Measurements from ENCODE around the gene AKT1.

The AKT1 gene

DNA sequence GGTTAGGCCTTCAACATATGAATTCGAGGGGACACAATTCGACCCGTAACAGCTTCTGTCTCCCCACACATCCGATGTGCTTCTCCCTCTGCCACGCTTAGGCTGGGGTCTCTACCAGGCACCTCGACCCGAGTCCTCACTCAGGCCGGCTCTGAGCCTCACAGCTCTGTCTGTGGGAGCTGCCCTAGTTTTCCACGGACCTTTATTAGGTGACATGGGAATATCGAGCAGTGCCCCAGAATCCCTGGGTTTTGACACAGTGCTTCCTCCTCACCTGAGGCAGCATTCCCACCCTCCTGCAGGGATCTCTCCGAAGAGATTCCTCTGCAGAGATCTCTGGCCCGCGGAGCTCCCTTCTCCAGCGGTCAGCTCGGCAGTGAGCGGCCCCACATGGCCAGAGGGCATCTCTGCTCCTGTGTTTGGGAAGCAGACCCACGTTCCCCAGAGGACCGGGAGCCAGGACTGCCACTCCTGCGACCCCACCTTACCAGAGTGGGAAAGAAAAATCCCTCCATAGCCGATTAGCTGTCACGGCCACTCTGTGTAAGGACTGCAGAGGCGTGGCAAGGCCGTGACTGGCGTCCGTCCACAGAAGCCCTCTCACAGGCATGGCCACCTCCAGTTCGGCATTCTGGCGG lies 26.5 kb upstream of the AKT1 start:
- DNase-seq (ENCODE audit: low read depth), result no peak
- TF ChIP-seq, protein P1, sequence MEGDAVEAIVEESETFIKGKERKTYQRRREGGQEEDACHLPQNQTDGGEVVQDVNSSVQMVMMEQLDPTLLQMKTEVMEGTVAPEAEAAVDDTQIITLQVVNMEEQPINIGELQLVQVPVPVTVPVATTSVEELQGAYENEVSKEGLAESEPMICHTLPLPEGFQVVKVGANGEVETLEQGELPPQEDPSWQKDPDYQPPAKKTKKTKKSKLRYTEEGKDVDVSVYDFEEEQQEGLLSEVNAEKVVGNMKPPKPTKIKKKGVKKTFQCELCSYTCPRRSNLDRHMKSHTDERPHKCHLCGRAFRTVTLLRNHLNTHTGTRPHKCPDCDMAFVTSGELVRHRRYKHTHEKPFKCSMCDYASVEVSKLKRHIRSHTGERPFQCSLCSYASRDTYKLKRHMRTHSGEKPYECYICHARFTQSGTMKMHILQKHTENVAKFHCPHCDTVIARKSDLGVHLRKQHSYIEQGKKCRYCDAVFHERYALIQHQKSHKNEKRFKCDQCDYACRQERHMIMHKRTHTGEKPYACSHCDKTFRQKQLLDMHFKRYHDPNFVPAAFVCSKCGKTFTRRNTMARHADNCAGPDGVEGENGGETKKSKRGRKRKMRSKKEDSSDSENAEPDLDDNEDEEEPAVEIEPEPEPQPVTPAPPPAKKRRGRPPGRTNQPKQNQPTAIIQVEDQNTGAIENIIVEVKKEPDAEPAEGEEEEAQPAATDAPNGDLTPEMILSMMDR (IDR thresholded peaks at IDR 0.05; ENCODE audit: low read depth, low read length, missing control alignments), result no peak
- H3K4me3 ChIP-seq (ENCODE audit: low read depth, low read length), result no peak overlapping the region

DNA sequence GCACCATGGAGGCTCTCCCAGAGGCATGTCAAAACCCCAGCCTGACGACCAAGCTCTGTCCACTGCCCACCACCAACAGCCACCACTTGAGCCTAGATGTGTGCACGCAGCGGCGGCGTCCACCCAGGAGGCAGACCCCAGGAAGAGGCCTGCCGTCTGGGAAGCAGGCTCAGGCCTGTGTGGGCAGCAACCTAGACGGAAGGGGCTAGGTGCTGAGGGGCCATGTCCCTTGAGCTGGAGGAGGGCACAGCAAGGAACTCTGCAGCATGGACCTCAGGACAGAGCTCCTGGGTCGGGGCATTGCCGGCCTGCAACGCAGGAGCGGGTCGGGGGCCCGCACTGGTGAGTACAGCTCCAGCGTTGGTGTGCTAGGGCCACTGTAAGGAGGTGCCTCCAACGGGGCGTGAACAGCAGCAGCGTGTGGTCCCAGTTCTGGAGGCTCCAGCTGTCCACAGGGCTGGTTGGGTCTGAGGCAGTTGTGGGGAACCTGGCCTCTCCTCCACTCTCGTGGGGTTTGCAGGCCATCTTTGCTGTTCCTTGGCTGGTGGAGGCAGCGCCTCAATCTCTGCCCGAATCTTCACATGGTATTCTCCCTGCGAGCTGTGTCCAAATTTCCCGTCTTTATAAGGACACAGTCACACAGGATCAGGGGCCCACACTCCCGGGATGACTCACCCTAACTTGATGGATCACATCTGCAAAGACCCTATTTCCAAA lies 25.8 kb upstream of the AKT1 start:
- TF ChIP-seq, protein P1 (IDR thresholded peaks at IDR 0.05; ENCODE audit: low read depth, low read length, missing control alignments), result no peak
- H3K4me3 ChIP-seq (ENCODE audit: low read depth, low read length), result no peak overlapping the region
- no peak for DNase-seq (ENCODE audit: low read depth)

DNA sequence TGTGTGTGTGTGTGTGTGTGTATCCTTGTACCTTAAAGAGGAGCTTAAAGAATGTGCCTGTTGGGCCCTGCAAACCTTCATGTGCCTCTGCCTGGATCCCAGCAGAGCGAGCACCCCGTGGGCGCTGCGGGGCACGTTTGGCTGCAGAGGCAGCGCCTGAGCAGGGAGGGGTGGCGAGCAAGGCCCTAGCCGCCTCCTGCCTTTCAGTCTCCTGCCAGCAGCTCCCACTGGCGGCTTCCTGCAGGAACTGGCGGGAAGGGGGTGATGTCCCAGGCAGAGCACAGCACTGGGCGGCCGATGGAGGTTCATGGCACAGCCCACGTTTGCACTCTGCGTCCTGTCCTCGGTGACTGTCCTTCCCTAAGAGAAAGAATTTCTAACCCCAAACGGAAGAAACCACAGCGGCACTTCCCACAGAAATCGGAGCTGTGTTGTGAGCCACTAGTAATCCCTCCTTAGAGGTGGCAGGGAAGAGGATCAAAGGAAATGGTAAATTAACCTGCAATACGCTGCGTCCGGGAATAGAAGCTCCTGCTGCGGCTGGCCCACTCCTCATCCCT lies 25.2 kb upstream of the AKT1 start:
- TF ChIP-seq, protein P1 (IDR thresholded peaks at IDR 0.05; ENCODE audit: low read depth, low read length, missing control alignments), result no peak
- DNase-seq (ENCODE audit: low read depth), result no peak
- no peak overlapping the region for H3K4me3 ChIP-seq (ENCODE audit: low read depth, low read length)

DNA sequence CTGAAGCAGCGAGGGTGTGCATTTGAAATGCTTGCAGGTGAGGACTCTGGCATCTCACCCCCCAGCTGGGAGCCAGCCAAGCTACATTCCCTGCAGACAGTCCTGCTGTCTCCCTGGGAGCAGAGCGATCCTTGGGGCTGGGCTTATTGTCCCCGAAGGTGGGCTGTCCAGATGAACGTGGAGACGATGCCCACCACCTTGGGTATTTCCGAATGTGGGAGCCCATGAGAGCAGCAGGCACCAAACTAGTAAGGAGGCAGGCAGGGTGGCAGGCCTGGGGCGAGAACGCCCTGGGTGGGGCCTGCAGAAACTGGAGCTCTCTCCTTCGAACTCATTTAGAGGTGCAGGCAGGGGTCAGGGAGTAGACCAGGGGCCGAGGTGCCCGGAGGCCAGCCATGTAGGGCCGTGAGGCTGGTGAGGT lies 23.8 kb upstream of the AKT1 start:
- TF ChIP-seq, protein P1 (IDR thresholded peaks at IDR 0.05; ENCODE audit: low read depth, low read length, missing control alignments), result no peak
- no peak overlapping the region for H3K4me3 ChIP-seq (ENCODE audit: low read depth, low read length)
- DNase-seq (ENCODE audit: low read depth), result no peak

DNA sequence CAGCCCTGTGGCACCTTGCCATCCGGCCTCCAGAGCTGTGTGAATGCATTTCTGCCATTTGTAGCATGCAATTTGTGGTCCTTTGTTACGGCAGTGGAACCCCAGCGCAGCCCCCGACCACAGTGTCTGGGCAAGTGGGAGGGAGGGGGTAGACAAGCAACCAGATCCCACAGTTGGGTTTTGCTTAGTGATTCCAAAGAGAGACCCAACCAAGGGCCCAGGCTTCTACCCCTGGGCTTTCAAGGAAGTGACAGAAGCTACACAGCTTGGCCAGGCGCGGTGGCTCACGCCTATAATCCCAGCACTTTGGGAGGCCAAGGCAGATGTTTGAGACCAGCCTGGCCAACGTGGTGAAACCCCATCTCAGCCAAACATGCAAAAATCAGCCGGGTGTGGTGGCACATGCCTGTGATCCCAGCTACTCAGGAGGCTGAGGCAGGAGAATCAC lies 23.2 kb upstream of the AKT1 start:
- DNase-seq (ENCODE audit: low read depth), result no peak
- TF ChIP-seq, protein P1 (IDR thresholded peaks at IDR 0.05; ENCODE audit: low read depth, low read length, missing control alignments), result no peak
- H3K4me3 ChIP-seq (ENCODE audit: low read depth, low read length), result no peak overlapping the region

DNA sequence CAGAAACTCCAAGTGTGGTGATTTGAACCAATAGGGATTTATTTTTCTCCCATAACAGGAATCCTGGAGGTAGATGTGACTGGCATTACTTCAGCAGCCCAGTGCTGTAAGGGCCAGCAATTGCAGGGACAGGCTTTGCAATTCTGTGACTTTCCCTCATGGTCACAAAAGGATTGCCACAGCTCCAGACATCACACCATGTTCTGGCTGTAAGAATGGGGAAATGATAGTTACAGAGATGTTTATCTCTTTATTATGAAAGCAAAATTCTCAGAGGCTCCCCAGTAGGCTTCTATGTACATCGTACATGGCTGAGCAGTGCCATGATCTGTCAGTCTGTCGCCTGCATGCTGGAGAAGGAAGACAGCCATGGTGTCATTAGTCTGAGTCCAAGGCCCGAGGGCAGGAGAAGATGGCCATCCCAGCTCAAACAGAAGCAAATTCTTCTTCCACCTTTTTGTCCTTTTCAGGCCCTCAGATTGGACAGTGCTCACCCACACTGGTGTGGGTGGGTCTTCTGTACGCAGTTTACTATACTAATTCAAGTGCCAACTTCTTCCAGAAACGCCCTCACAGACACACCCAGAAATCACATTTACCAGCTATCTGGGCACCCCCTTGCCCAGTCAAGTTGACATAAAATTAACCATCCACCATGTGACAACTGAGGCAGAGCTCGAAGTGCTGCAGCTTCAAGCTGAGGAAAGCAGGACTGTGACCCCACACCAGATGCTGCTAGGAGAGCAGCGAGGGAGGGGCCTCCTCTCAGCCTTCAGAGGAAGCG lies 22.6 kb upstream of the AKT1 start:
- DNase-seq (ENCODE audit: low read depth), result no peak
- TF ChIP-seq, protein P1 (IDR thresholded peaks at IDR 0.05; ENCODE audit: low read depth, low read length, missing control alignments), result no peak
- no peak overlapping the region for H3K4me3 ChIP-seq (ENCODE audit: low read depth, low read length)

Data from GM12864 (cell line).